Naive thymus-derived CD4-positive, alpha-beta T cell (primary cell): ENCODE data around the gene EIPR1. TPM values are rescaled to one million over a fixed set of nuclear protein-coding genes. Genes with fewer than 3 reads are reported as not detected.

Experiments
- ATAC-seq: fragments of 150-1000 bp; cut with Tn5 transposase; 2 replicates; pipeline ENCODE4 v1.10.0; 2021; ENCODE audit warnings: mild to moderate bottlenecking, moderate library complexity
- CTCF ChIA-PET: fragments of 350-600 bp; sonication (Branson Sonifier 250); formaldehyde crosslinking; loops from one replicate; lab custom pipeline; 2021; ENCODE audit warnings: antibody characterized with exemption; lab: Charles Lee
- POLR2A ChIA-PET: fragments of 350-600 bp; sonication (Branson Sonifier 250); formaldehyde crosslinking; loops from one replicate; lab custom pipeline; 2021; ENCODE audit warnings: antibody characterized with exemption, inconsistent platforms; lab: Charles Lee
- DNase-seq, 9 donors: peaks; one replicate each; pipeline versions ENCODE4 v3.0.0 to v3.0.0-alpha.2; 2020 to 2022; ENCODE audit warnings: mixed read lengths in 1 of 9
- H3K27ac ChIP-seq: one replicate; pipeline ENCODE4 v1.7.0; 2013; ENCODE audit warnings: mild to moderate bottlenecking, low read depth, low read length, moderate library complexity
- H3K27me3 ChIP-seq, 2 donors: one replicate each; pipeline ENCODE4 v1.7.0; 2013; ENCODE audit warnings: low read length in 2 of 2, mild to moderate bottlenecking in 2 of 2, moderate library complexity in 2 of 2; ENCODE audit not compliant: control insufficient read depth in 2 of 2, insufficient read depth in 2 of 2
- H3K36me3 ChIP-seq, 3 experiments: 1 replicate in 2 of 3; 2 replicates in 1 of 3; pipeline ENCODE4 v1.7.0; 2013; ENCODE audit warnings: low read length in 3 of 3, mild to moderate bottlenecking in 3 of 3, moderate library complexity in 1 of 3; ENCODE audit not compliant: insufficient read depth in 3 of 3, control insufficient read depth in 2 of 3
- H3K4me1 ChIP-seq, 2 donors: one replicate each; pipeline ENCODE4 v1.7.0; 2013; ENCODE audit warnings: low read length in 2 of 2, mild to moderate bottlenecking in 2 of 2, moderate library complexity in 1 of 2; ENCODE audit not compliant: control insufficient read depth in 2 of 2, insufficient read depth in 2 of 2
- H3K4me3 ChIP-seq: 2 replicates; pipeline ENCODE4 v1.7.0; 2013; ENCODE audit warnings: mild to moderate bottlenecking, low read length
- H3K9me3 ChIP-seq, 3 experiments: 1 replicate in 2 of 3; 2 replicates in 1 of 3; pipeline ENCODE4 v1.7.0; 2013; ENCODE audit warnings: low read length in 3 of 3; ENCODE audit not compliant: control insufficient read depth in 2 of 3
- H3K27ac Mint-ChIP-seq, 9 donors: one replicate each; pipeline ENCODE4 v1.8.0; 2020 to 2022; ENCODE audit warnings: mixed read lengths in 9 of 9, mild to moderate bottlenecking in 8 of 9, moderate library complexity in 5 of 9, inconsistent platforms in 2 of 9
- H3K27me3 Mint-ChIP-seq, 5 donors: one replicate each; pipeline ENCODE4 v1.8.0; 2021 to 2022; ENCODE audit warnings: mixed read lengths in 5 of 5, mild to moderate bottlenecking in 1 of 5
- H3K36me3 Mint-ChIP-seq, 5 donors: one replicate each; pipeline ENCODE4 v1.8.0; 2020 to 2022; ENCODE audit warnings: mixed read lengths in 5 of 5, mild to moderate bottlenecking in 3 of 5, inconsistent platforms in 1 of 5
- H3K4me1 Mint-ChIP-seq, 7 donors: one replicate each; pipeline ENCODE4 v1.8.0; 2020 to 2022; ENCODE audit warnings: mixed read lengths in 7 of 7, mild to moderate bottlenecking in 3 of 7, inconsistent platforms in 1 of 7
- H3K4me3 Mint-ChIP-seq, 10 donors: one replicate each; pipeline ENCODE4 v1.8.0; 2020 to 2022; ENCODE audit warnings: mild to moderate bottlenecking in 10 of 10, mixed read lengths in 10 of 10, moderate library complexity in 6 of 10, inconsistent platforms in 2 of 10
- H3K9me3 Mint-ChIP-seq, 11 donors: one replicate each; pipeline ENCODE4 v1.8.0; 2020 to 2022; ENCODE audit warnings: mixed read lengths in 11 of 11, mild to moderate bottlenecking in 4 of 11, inconsistent platforms in 1 of 11, moderate library complexity in 1 of 11
- intact Hi-C, 2 donors: fragments of 100-400 bp; cut with micrococcal nuclease; formaldehyde crosslinking; loops; one replicate each; pipeline ENCODE4 v1.15.1; 2023
- polyA plus RNA-seq, 2 donors: library from polyadenylated mRNA; unstranded; fragments of 300-500 nt; fragmentation: Illumina TruSeq; gene quantifications; one replicate each; pipeline ENCODE4 v1.2.3, GENCODE V29; 2021
- total RNA-seq, 6 experiments: library from RNA in 5 of 6; stranded (reverse) in 5 of 6; gene quantifications; 1 replicate in 5 of 6; 2 replicates in 1 of 6; pipeline ENCODE4 v1.2.3 and lab custom pipeline; 2021 to 2026

The EIPR1 gene
- total and polyA plus RNA-seq, 7 experiments from 2014 or later: 24.4 to 46.2 (median 27.3) TPM

DNA sequence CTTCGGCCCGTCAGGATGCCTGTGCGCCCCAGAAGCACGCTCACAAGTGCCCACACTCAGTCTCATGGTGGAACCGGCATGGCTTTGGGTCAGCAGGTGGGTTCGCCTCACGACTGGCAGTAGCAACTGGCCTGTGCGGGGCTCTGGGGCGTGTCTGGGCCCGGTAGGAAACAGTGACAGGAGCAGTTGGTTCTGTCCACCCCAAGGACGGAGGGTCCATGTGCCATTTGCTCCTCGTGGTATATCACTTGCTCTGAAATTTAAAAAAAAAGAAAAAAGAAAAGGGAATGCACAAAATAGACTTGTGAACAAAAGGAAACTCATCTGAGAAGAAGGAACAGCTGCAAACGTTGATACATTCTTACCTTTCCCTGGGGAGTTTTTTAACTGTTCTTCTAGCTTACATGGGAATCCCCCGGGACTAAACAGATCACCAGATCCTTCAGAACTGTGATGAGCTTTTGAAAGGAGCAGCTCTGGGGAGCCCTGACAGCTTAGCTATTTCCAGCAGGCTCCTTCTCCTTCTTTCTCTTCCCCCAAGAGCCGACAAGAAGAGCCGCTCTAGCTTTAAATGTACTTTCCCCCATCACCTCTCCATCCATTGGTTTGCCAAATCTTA lies 44.7 kb upstream of the EIPR1 start:
- Histone ChIP-seq H3K36me3 (peaks cover 12 to 92% (median 12%) of the 10 kb centered on the region in 3 experiments), H3K27me3 (no peaks in the 10 kb centered on the region), H3K9me3 (no peaks in the 10 kb centered on the region), H3K27ac (no peak overlapping the region), H3K4me3 (no peak overlapping the region), H3K4me1 (no peaks in the 10 kb centered on the region)
- peaks cover 0 to 12% (median 6%) of the 10 kb centered on the region in 7 donors for H3K4me1 Mint-ChIP-seq
- no peak for ATAC-seq
- ChIA-PET POLR2A (no interaction called here), CTCF (interaction anchor here (1.0 to 2.8 kb wide), 7 partner anchors 19 to 229 kb away, joined by 3 to 28 read pairs (median 3); partner anchors contain the start of gene TRAPPC12)
- H3K36me3 Mint-ChIP-seq: peaks cover 5 to 50% (median 11%) of the 10 kb centered on the region in 5 donors
- no peak overlapping the region for H3K4me3 Mint-ChIP-seq
- no peaks in the 10 kb centered on the region for H3K9me3 Mint-ChIP-seq
- H3K27ac Mint-ChIP-seq: peak overlapping the region in 2 of 9 donors; percentile 48 to 52
- no peaks in the 10 kb centered on the region for H3K27me3 Mint-ChIP-seq
- no peak for DNase-seq
- intact Hi-C loops: loop anchor here in 1 of 2 donors (5.0 kb wide), 1 partner anchor 45 kb away; the partner anchor contains the start of genes EIPR1 and TRAPPC12

DNA sequence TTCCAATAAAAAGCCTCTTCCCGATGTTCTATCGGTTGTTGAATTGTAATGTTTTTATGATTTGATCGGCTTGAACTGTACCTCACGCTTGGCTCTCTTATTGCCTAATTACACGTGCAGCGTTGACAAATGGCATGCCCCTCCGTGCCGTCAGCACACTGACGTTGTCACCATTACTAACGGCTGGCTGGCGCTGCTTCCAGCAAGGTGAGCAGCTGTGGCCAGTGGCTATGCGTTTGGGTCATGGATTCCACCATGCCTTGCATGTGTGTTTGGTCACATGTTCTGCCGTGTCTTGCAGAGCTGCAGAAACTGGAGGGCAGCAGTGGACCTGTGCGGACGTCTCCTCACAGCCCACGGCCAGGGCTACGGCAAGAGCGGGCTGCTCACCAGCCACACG lies 44.0 kb upstream of the EIPR1 start:
- H3K4me3 Mint-ChIP-seq: no peak overlapping the region
- Histone ChIP-seq H3K27me3 (no peaks in the 10 kb centered on the region), H3K4me3 (no peak overlapping the region), H3K4me1 (no peaks in the 10 kb centered on the region), H3K9me3 (no peaks in the 10 kb centered on the region), H3K36me3 (peaks cover 12 to 90% (median 12%) of the 10 kb centered on the region in 3 experiments), H3K27ac (no peak overlapping the region)
- ChIA-PET CTCF (interaction anchor here (1.6 kb wide), 1 partner anchor 231 kb away, joined by 5 read pairs; no protein-coding TSS in a partner anchor), POLR2A (interaction anchor here (0.6 kb wide), 1 partner anchor 63 kb away, joined by 3 read pairs; no protein-coding TSS in a partner anchor)
- no peaks in the 10 kb centered on the region for H3K27me3 Mint-ChIP-seq
- no peak for ATAC-seq
- intact Hi-C loops: loop anchor here in 1 of 2 donors (5.0 kb wide), 1 partner anchor 44 kb away; the partner anchor contains the start of genes EIPR1 and TRAPPC12
- H3K4me1 Mint-ChIP-seq: peaks cover 0 to 12% (median 10%) of the 10 kb centered on the region in 7 donors
- H3K9me3 Mint-ChIP-seq: no peaks in the 10 kb centered on the region
- DNase-seq: no peak
- H3K36me3 Mint-ChIP-seq: peaks cover 9 to 52% (median 12%) of the 10 kb centered on the region in 5 donors
- no peak overlapping the region for H3K27ac Mint-ChIP-seq

DNA sequence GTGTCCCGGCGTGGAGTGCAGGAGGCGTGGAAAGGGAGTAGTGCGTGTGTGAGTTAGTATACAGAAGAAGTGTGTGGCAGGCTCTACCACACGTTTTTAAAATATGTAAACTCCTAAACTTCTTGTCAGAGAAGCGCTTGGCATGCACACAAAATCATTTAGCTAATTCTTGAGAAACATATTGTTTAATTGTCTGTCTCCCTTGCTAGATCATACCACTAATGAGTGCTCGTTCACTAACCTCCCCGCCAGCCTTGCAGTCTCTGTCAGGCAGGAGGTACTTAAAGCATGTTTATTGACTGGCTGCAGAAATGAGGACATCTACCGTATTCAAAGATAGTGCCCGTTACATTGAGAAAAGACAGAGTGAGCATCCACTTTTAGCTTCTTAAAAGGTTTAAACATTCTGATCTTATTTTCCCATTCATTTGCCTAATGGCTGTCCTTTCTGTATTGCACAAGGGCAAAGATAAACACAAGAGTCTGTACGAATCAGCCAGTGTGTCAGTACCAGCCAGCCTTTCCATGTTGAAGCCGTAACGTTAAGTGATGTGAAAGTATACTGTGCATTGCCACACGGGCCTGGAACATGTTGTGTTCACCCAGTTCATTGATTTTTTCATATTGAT lies 43.3 kb upstream of the EIPR1 start:
- H3K4me3 ChIP-seq: no peak overlapping the region
- DNase-seq: no peak
- no peaks in the 10 kb centered on the region for H3K9me3 Mint-ChIP-seq
- peaks cover 0 to 12% (median 10%) of the 10 kb centered on the region in 7 donors for H3K4me1 Mint-ChIP-seq
- ChIA-PET CTCF (interaction anchor here (0.6 to 1.6 kb wide), 3 partner anchors 21 to 232 kb away, joined by 3 to 5 read pairs (median 5); no protein-coding TSS in a partner anchor), POLR2A (no interaction called here)
- no peak overlapping the region for H3K27ac ChIP-seq
- peaks cover 9 to 46% (median 12%) of the 10 kb centered on the region in 5 donors for H3K36me3 Mint-ChIP-seq
- no peaks in the 10 kb centered on the region for H3K4me1 ChIP-seq
- peaks cover 12 to 86% (median 12%) of the 10 kb centered on the region in 3 experiments for H3K36me3 ChIP-seq
- no peaks in the 10 kb centered on the region for H3K27me3 ChIP-seq
- H3K9me3 ChIP-seq: no peaks in the 10 kb centered on the region
- intact Hi-C loops: loop anchor here in 1 of 2 donors (5.0 kb wide), 1 partner anchor 44 kb away; the partner anchor contains the start of genes EIPR1 and TRAPPC12
- no peak overlapping the region for H3K27ac Mint-ChIP-seq
- H3K4me3 Mint-ChIP-seq: no peak overlapping the region
- no peaks in the 10 kb centered on the region for H3K27me3 Mint-ChIP-seq
- ATAC-seq: no peak

DNA sequence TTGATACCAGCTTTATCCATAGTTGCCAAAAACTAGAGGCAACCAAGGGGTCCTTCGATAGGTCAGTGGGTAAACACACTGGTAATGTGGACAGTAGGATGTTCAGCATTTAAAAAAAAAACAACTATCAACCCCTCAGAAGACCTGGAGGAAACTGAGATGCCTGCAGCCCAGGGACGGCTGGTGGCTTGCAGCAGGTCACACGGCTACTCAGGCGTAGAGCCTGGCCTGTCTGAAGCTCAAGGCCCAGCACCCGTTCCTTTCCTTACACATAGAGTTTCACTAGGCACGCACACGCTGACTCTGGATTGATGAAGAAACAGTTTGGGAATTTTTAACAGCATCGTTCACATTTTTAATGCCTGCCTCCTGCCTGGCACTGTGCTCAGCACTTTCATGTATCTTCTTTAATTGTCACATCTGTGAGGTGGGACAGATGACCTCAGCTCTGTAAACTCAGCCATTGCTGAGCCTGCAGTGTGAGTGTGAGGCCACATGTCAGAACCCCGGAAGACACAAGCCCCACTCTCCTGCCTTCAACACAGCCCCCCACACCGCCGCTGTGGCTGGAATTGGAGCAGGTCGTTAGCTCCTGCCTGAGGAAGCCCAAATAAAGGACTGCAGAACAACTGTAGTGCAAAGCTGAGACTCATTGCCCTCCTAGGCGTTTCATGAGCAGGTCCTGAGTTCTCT lies 42.6 kb upstream of the EIPR1 start:
- Mint-ChIP-seq H3K4me3 (no peak overlapping the region), H3K4me1 (peaks cover 0 to 13% (median 10%) of the 10 kb centered on the region in 7 donors), H3K27me3 (no peaks in the 10 kb centered on the region), H3K27ac (no peak overlapping the region), H3K9me3 (no peaks in the 10 kb centered on the region), H3K36me3 (peaks cover 9 to 42% (median 12%) of the 10 kb centered on the region in 5 donors)
- intact Hi-C loops: loop anchor here in 1 of 2 donors (5.0 kb wide), 1 partner anchor 43 kb away; the partner anchor contains the start of genes EIPR1 and TRAPPC12
- peaks cover 9 to 81% (median 10%) of the 10 kb centered on the region in 3 experiments for H3K36me3 ChIP-seq
- DNase-seq (no peak), ATAC-seq (no peak)
- H3K4me3 ChIP-seq: no peak overlapping the region
- H3K27me3 ChIP-seq: no peaks in the 10 kb centered on the region
- no peaks in the 10 kb centered on the region for H3K4me1 ChIP-seq
- CTCF ChIA-PET: interaction anchor here (0.6 to 1.6 kb wide), 3 partner anchors 21 to 232 kb away, joined by 3 to 5 read pairs (median 5); no protein-coding TSS in a partner anchor
- POLR2A ChIA-PET: interaction anchor here (0.6 kb wide), 1 partner anchor 35 kb away, joined by 6 read pairs; no protein-coding TSS in a partner anchor
- no peak overlapping the region for H3K27ac ChIP-seq
- no peaks in the 10 kb centered on the region for H3K9me3 ChIP-seq

DNA sequence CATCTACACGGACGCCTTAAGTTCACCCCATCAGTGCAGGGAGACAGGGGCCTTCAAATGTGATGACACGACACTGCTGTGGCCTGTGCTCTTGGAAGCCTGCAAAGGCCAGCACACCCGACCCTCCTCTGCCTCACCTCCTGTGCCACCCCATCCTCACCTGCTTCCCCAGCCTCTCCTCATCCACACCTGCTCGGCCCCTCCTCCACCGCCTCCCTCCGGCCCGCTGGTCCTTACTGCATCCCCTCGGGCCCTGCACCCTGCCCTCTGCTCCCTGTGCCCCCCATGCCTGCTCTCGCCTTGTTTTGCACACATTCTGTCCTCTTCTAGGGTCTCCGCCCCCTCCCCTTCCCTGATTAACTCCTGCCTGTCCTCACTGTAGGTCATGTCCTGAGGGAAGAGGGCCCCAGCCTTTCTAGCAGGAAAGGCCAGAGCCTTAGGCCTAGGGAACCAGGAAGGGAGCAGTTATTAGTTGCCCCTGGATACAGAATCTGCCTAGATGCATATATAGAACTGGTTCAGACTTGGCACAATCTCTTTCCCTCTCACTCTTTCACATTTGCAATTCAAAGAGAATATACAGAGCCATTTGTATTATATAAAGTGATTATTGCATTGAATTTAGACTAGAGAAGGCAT lies 41.3 kb upstream of the EIPR1 start:
- ChIA-PET POLR2A (no interaction called here), CTCF (no interaction called here)
- H3K27me3 Mint-ChIP-seq: no peaks in the 10 kb centered on the region
- no peak overlapping the region for H3K4me3 ChIP-seq
- ATAC-seq (no peak), DNase-seq (no peak)
- H3K36me3 ChIP-seq: peaks cover 0 to 77% (median 0%) of the 10 kb centered on the region in 3 experiments
- H3K4me3 Mint-ChIP-seq: no peak overlapping the region
- no peaks in the 10 kb centered on the region for H3K4me1 ChIP-seq
- H3K27ac ChIP-seq: no peak overlapping the region
- no peaks in the 10 kb centered on the region for H3K9me3 Mint-ChIP-seq
- no peaks in the 10 kb centered on the region for H3K27me3 ChIP-seq
- H3K27ac Mint-ChIP-seq: peak overlapping the region in 4 of 9 donors; percentile 10 to 52 (median 30)
- peaks cover 7 to 40% (median 8%) of the 10 kb centered on the region in 5 donors for H3K36me3 Mint-ChIP-seq
- peaks cover 0 to 12% (median 7%) of the 10 kb centered on the region in 7 donors for H3K4me1 Mint-ChIP-seq
- no peaks in the 10 kb centered on the region for H3K9me3 ChIP-seq
- intact Hi-C loops: no loop called here
